Adrenal gland (tissue), 12 donors: ENCODE results near the gene TEAD4. TPM values are rescaled to one million over a fixed set of nuclear protein-coding genes. Genes with fewer than 3 reads are reported as not detected.

Source experiments
- DNase-seq, 7 donors: peaks; one replicate each; pipeline ENCODE4 v3.0.0-alpha.2; 2019 to 2020
- H3K27ac ChIP-seq, 5 donors: fragments of 200-600 bp; sonication (generic) in 4 of 5; 1 replicate in 3 of 5; 2 replicates in 2 of 5; pipeline versions ENCODE4 v1.5.1 to v1.8.0; 2016 to 2020; ENCODE audit warnings: mild to moderate bottlenecking in 1 of 5
- H3K27me3 ChIP-seq: fragments of 200-600 bp; 2 replicates; pipeline ENCODE4 v1.8.0; 2021
- H3K36me3 ChIP-seq, 2 donors: fragments of 200-600 bp; replicated peaks in 1 of 2; 1 replicate in 1 of 2; 2 replicates in 1 of 2; pipeline versions ENCODE4 v1.5.1 to v1.8.0; 2018 to 2022
- H3K4me1 ChIP-seq, 2 donors: fragments of 200-600 bp; replicated peaks in 1 of 2; 1 replicate in 1 of 2; 2 replicates in 1 of 2; pipeline versions ENCODE4 v1.5.1 to v1.8.0; 2018 to 2021
- H3K4me3 ChIP-seq, 4 donors: fragments of 200-600 bp; sonication (generic) in 3 of 4; one replicate each; pipeline ENCODE4 v1.5.1; 2016 to 2018
- H3K9me3 ChIP-seq, 3 donors: fragments of 200-600 bp; sonication (generic) in 1 of 3; replicated peaks in 1 of 3; 1 replicate in 2 of 3; 2 replicates in 1 of 3; pipeline versions ENCODE4 v1.5.1 to v1.8.0; 2016 to 2021
- POLR2A ChIP-seq, 2 donors: fragments of 450-650 bp; IDR thresholded peaks; one replicate each; pipeline ENCODE4 v1.6.1; 2017; ENCODE audit warnings: antibody characterized with exemption in 2 of 2, mild to moderate bottlenecking in 2 of 2, moderate library complexity in 1 of 2
- WGBS, 4 donors: extraction: QIAGEN DNeasy Blood & Tissue Kit in 2 of 4; methylation state at CpG; one replicate each; pipeline versions ENCODE4 v1.1.5 to v1.1.7; 2013 to 2017; 5-methylcytosine and 5-hydroxymethylcytosine counted together
- intact Hi-C, 2 donors: fragments of 100-400 bp; cut with DNase I; formaldehyde crosslinking; loops; one replicate each; pipeline versions ENCODE4 v1.14.1 to v1.15.0; 2022 to 2023
- polyA plus RNA-seq, 3 donors: library from polyadenylated mRNA; stranded (reverse); fragments of 200-250 nt in 2 of 3; fragments of 350-450 nt in 1 of 3; fragmentation: Illumina TruSeq in 1 of 3; extraction: RNeasy Lipid Tissue Mini Kit (QIAGEN cat#74804) in 1 of 3; gene quantifications; one replicate each; pipeline ENCODE4 v1.2.3, GENCODE V29; 2013 to 2014
- total RNA-seq, 9 donors: library from RNA; depleted of rRNA in 4 of 9; stranded (reverse); fragments of >200 nt in 4 of 9; fragments of 120-200 nt in 1 of 9; fragmentation: NEBNext Ultra II Directional in 1 of 9; extraction: Animal tissue kit (Norgen Biotek cat#: 25700) in 1 of 9; gene quantifications; one replicate each; pipeline versions ENCODE4 v1.1.0 to v1.2.4, GENCODE V29; 2013 to 2023
- TF ChIP-seq, protein P1 (sequence below), 6 experiments: fragments of 450-650 bp in 4 of 6; fragments of 200-600 bp in 2 of 6; sonication (generic) in 1 of 6; IDR thresholded peaks; 1 replicate in 5 of 6; 2 replicates in 1 of 6; pipeline versions ENCODE4 v1.5.1 to v1.8.0; 2016 to 2021; ENCODE audit warnings: antibody characterized with exemption in 6 of 6, mild to moderate bottlenecking in 2 of 6, moderate library complexity in 1 of 6
- donor health status: healthy with polysubstance abuse.
- donor health status: Bipolar disorder and iron deficiency.
- donor health status: DM: yes; HTN: yes; CAD: no.
- donor health status: DM: no; HTN: no; CAD: no.
- donor health status: DM: no; HTN: no; CAD: no.
- donor health status: DM: yes; HTN: yes; CAD: no.

The TEAD4 gene
- total and polyA plus RNA-seq, 12 donors, result 1.2 to 16.6 (median 7.6) TPM

- intact Hi-C loops, result no loop called here
- 45 to 55% (median 49%) methylated on average over 7 to 9 of the region's 9 CpGs for WGBS, 4 donors
- TF ChIP-seq, protein P1, sequence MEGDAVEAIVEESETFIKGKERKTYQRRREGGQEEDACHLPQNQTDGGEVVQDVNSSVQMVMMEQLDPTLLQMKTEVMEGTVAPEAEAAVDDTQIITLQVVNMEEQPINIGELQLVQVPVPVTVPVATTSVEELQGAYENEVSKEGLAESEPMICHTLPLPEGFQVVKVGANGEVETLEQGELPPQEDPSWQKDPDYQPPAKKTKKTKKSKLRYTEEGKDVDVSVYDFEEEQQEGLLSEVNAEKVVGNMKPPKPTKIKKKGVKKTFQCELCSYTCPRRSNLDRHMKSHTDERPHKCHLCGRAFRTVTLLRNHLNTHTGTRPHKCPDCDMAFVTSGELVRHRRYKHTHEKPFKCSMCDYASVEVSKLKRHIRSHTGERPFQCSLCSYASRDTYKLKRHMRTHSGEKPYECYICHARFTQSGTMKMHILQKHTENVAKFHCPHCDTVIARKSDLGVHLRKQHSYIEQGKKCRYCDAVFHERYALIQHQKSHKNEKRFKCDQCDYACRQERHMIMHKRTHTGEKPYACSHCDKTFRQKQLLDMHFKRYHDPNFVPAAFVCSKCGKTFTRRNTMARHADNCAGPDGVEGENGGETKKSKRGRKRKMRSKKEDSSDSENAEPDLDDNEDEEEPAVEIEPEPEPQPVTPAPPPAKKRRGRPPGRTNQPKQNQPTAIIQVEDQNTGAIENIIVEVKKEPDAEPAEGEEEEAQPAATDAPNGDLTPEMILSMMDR (IDR thresholded peaks at IDR 0.05), result no peak
- TF ChIP-seq POLR2A (IDR thresholded peaks at IDR 0.05), result no peak
- Histone ChIP-seq H3K4me1 (peaks cover 5 to 7% of the 10 kb centered on the region in 2 donors), H3K9me3 (no peaks in the 10 kb centered on the region), H3K4me3 (no peak overlapping the region), H3K27me3 (peaks cover 19% of the 10 kb centered on the region), H3K36me3 (no peaks in the 10 kb centered on the region), H3K27ac (peak overlapping the region in 1 of 5 donors; percentile 75)
- peak in 3 of 7 donors; percentile 16 to 28 (median 25) for DNase-seq
Measured at GRCh38 chr12:2963154-2963759, 4.1 kb downstream of the TEAD4 start.

DNA sequence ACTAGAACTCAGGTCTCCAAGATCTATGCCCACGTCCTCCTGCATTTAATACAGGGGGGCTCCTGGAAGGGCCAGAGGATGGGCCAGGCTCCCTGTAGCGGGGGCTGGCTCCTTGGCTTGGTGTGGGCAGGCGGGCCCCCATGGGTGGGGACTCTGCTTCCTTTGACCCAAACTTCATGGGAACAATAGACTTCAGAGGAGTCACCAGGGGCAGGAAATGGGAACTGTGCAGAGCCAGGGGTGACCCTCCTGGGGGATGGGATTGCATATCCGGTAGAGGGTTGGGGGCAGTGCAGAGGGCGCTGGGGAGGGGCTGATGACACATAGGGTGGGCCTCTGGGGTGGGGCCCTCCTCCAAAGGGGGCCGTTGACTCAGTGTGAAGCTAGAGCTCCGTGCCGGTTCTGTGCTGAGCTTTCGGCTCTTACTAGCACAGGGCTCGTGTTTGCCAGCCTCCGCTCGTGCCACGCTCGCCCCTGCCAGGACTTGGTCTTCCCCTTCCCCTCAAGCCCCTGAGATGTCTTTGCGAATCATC lies 4.6 kb downstream of the TEAD4 start:
- H3K27ac ChIP-seq, result peak overlapping the region in 1 of 5 donors; percentile 75

DNA sequence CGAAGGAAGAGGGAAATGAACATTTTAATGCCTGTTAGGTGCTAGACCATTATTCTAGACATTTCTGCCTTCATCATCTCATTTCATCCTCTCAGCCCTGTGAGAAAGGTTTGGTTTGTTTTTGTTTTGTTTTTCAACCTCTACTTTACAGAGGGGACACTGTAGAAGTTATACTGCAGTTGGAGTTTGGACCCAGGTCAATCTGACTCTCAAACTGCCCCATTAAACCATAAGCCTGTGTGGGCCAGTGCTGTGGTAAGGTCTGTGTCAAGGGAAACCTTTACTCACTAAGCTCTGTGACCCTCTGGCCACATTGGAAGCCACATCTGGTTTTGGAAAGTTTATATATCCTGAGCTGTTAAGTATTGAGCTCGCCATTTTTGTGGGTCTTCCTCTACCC lies 8.5 kb downstream of the TEAD4 start:
- Histone ChIP-seq H3K27me3 (peaks cover 8% of the 10 kb centered on the region), H3K4me1 (no peaks in the 10 kb centered on the region), H3K27ac (no peak overlapping the region), H3K36me3 (no peaks in the 10 kb centered on the region), H3K9me3 (no peaks in the 10 kb centered on the region), H3K4me3 (no peak overlapping the region)
- TF ChIP-seq, protein P1 (IDR thresholded peaks at IDR 0.05), result no peak
- TF ChIP-seq POLR2A (IDR thresholded peaks at IDR 0.05), result no peak
- DNase-seq, result no peak
- intact Hi-C loops, result no loop called here
- 75 to 87% (median 84%) methylated on average over 2 of the region's 2 CpGs for WGBS, 4 donors

More for the DNA sequence above, 4.6 kb downstream of the TEAD4 start:
- peaks cover 0 to 7% of the 10 kb centered on the region in 2 donors for H3K4me1 ChIP-seq
- 48 to 62% (median 50%) methylated on average over 4 to 15 of the region's 15 CpGs for WGBS, 4 donors
- no peak overlapping the region for H3K4me3 ChIP-seq
- no peaks in the 10 kb centered on the region for H3K9me3 ChIP-seq
- H3K27me3 ChIP-seq, result peaks cover 19% of the 10 kb centered on the region
- peak in 4 of 7 donors; percentile 17 to 62 (median 42) for DNase-seq
- intact Hi-C loops, result no loop called here
- TF ChIP-seq, protein P1 (IDR thresholded peaks at IDR 0.05), result no peak
- no peak for TF ChIP-seq POLR2A (IDR thresholded peaks at IDR 0.05)
- no peaks in the 10 kb centered on the region for H3K36me3 ChIP-seq

GRCh38 chr12:2970744-2971143 lies 11.5 kb downstream of the TEAD4 start:
- WGBS, 4 donors, result 47 to 76% (median 64%) methylated on average over 5 to 10 of the region's 10 CpGs

GRCh38 chr12:2973566-2973965 lies 14.4 kb downstream of the TEAD4 start:
- intact Hi-C loops, result no loop called here
- DNase-seq, result no peak
- TF ChIP-seq POLR2A (IDR thresholded peaks at IDR 0.05), result no peak
- TF ChIP-seq, protein P1 (IDR thresholded peaks at IDR 0.05), result no peak
- no peaks in the 10 kb centered on the region for H3K9me3 ChIP-seq
- H3K27ac ChIP-seq, result no peak overlapping the region
- no peak overlapping the region for H3K4me3 ChIP-seq
- 78 to 95% (median 91%) methylated on average over 7 to 9 of the region's 9 CpGs for whole genome bisulfite sequencing, 4 donors
- H3K27me3 ChIP-seq, result no peaks in the 10 kb centered on the region
- H3K36me3 ChIP-seq, result no peaks in the 10 kb centered on the region
- no peaks in the 10 kb centered on the region for H3K4me1 ChIP-seq

More at GRCh38 chr12:2970744-2971143, 11.5 kb downstream of the TEAD4 start:
- H3K4me3 ChIP-seq, result no peak overlapping the region
- DNase-seq, result no peak
- no peaks in the 10 kb centered on the region for H3K36me3 ChIP-seq
- H3K27ac ChIP-seq, result no peak overlapping the region
- no peaks in the 10 kb centered on the region for H3K27me3 ChIP-seq
- H3K4me1 ChIP-seq, result no peaks in the 10 kb centered on the region
- no peak for TF ChIP-seq POLR2A (IDR thresholded peaks at IDR 0.05)
- intact Hi-C loops, result no loop called here
- H3K9me3 ChIP-seq, result no peaks in the 10 kb centered on the region
